NCI-H524 treated with DMSO at 0.1 percent for 48 hours (cell line): ENCODE data around the gene NNMT.

ENCODE experiments used
- DNase-seq: peaks from one replicate; lab custom pipeline; 2025; lab: John Stamatoyannopoulos, UW

Gene NNMT

DNA sequence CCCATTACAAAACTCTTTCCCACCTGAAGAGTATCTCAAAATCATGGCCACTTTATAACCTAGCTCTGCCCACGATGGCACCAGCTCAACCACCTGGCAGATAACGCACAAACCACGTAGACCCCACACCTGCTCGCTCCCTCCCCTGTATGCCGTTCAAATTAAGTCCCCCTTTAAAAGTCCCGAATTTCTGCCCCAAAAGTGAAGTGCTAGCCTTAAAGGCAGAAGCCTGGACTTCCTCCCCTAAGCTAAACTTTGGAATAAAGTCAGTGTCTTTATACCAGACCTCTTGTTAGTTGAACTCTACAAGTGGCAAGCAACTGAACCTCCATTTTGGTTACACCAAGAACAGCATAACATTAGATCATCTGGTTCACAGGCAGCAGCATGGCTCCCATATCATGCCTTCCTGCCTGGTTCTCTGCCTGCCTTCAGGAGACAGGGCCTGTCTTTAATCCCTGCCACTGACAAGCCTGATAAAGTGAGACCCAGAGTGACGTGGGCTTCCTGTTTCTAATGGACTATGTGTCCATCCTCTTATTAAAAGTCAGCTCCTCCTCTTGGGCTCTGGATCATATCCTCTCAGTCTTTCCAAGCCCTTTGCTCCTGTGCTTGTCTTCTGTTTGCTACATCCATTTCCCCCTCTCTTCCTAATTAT is 32.6 kb upstream of the NNMT start:
- DNase-seq = no peak

DNA sequence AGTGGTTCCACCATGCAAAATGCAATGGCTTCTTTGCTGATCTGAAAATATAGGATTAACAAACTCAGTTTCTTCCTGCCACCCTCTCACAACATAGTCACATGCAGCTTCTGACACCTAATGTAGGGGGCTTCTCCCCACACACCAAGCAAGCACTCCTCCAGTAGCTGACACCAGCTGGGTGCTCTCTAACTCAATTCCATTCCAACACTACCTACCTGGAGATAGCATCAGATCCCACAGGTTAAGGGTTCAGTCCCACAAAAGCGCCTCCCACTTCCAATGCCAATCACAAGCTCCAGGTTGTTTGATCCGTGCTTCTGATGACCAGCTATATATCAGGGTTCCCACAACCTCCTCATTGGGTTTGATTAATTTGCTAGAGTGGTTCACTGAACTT is 31.8 kb upstream of the NNMT start:
- no peak for DNase-seq

DNA sequence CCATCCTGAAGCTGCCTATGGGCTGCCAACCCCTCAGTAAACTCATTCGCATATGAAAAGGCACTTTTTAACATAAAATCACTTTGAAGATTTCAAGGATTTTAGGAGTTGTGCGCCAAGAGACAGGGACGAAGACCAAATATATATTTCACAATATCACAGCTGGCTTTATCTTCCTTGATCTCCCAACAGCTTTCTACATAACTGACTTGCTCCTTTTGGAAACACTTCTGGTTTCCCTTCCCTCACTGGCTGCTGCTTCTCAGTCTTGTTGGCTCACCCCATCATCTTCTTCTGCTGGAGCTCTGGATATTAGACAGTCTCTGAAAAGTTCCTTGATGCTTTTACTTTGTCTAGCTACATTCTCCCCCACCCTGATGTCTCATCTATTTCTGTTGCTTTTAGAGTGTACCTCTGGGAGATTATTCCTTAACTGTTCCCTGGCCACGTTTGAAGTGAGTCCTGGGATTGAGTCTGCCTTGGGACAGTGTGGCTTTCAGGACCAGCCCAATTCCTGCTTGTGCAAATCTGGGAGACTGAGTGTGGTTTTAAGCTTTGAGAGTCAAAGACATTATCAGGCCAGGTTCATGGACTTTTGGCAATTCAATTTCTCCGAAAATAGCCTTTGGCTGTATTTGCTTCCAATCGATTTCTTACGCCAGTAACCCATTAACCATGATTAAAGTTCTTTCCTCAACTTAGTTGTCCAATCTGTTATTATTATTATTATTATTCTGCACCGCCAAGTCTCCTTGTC is 30.9 kb upstream of the NNMT start:
- DNase-seq = no peak

DNA sequence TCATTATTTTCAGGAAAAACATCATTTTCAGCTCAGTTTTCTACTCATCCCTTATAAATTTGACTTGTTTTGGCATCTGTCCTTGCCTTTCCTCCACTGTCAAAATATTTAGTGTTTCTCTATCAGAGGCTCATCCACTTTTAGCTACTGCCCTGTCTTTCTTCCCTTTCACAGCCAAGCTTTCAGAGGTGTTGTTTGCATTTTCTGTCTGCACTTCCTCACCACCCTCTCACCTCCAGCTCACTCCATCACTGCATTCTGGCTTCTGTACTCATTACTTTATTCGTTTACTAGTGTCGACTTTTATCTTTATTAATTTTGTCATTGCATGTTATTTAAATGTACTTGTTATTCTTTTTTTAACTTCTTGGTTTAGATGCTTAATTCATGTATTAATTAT is 26.7 kb upstream of the NNMT start:
- DNase-seq = no peak

DNA sequence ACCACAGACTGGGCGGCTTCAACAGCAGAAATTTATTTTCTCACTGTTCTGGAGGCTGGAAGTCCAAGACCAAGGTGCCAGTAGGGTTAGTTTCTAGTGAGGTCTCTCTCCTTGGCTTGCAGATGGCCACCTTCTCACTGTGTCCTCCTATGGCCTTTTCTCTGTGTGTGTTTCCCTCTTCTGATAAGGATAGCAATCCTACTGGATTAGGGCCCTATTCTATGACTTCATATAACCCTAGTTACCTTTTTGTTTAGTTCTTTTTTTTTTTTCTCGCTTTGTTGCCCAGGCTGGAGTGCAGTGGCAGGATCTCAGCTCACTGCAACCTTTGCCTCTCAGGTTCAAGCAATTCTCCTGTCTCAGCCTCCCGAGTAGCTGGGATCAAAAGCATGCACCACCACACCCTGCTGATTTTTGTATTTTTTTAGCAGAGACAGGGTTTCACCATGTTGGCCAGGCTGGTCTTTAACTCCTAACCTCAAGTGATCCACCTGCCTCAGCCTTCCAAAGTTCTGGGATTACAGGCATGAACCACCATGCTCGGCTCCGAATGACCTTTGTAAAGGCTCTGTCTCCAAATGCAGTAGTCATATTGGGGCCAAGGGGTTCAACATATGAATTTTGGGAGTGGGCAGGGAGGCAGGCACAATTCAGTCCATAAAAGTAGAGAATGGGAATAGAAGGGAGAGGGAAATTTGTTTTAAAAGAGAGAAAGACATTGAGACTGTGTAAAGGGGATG is 25.5 kb upstream of the NNMT start:
- DNase-seq = no peak

DNA sequence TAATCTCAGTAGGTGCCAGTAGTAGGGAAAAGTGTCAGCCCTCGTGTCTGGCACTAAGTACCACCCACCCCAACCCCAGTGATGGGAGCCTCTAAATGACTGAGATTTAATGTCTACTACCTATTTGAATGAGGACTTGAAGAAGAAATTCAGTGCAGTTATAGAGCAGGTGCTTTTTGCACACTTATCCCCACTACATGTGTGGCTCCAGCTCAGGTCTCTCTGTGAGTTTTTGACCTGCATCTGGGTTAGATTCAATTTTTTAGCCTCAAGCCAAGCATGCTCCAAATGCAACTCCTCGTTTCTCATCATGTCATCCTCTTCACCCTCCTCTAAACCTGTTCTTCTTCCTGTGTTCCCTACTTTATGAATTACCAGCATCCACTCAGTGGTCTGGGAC is 24.9 kb upstream of the NNMT start:
- no peak for DNase-seq

DNA sequence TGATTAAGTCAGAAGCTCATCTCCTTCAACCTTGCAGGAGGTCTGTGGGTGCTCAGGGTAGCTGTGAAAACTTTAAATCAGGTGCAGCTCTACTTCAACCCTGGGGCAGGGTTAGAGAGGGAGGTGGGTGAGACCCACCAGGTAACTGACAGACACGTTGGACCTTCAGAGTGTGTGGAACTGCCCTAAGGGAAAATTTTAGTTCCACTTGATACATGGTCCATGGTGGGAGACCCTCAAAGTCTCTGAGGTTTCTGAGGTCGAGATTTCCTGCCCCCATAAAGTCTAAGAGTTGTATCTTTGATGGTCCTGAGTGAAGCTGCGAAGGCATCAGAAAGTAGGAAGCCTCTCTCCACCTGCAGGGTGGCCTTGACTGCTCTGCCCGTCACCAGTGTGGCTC is 23.9 kb upstream of the NNMT start:
- no peak for DNase-seq

DNA sequence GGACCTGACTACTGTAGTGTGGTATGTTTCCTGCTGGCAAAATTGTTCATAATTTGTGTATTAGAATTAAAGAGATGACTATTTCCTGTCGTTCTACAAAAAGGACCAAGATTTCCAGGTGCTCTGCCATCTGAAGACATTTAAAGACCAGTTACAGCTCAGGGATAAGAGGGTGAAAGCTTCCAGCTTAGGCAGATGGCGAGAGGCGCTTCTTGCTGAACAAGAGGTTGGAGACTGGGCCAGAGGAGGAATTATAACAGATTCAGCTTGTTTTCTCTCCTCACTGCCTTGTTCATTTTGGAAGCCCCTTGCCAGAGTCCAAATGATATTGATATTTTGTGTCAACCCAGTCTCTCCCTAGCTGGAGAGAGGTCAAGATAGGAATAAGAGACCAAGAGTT is 23.1 kb upstream of the NNMT start:
- peak; percentile 42 for DNase-seq

DNA sequence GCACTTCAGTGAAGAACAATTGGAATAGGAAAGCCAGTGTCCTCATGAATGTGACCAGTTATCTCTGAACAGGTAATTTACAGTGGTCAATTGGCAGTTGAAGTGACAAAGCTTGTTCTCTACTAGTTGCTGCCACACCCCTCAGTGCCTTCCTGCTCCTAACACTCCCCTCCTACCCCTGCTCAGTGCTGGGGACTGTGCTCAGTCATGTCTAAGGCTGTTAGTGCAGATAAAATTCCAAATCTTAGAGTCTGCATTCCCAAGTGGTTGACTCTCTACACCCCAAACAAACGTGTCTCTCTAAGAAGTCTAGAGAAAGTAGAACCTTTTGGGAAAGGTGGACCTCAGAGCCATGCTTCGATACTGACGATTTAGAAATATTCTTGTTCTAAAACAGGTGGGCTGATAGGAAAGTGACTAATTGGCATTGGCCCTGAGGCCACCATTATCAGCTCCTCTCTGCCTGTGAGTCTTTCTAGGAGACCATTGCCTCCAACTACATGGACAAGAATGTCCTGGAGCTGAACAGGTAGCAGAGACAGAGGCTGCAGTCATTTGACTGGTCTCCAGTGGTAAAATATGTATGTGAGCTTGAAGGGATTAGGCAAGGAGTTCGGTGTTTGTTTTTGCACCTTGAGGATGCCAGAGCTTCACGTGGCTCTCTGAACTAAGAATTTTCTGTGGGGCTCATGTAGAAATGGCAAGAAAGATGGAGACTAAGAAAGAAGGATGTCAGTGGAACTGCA is 22.1 kb upstream of the NNMT start:
- no peak for DNase-seq

DNA sequence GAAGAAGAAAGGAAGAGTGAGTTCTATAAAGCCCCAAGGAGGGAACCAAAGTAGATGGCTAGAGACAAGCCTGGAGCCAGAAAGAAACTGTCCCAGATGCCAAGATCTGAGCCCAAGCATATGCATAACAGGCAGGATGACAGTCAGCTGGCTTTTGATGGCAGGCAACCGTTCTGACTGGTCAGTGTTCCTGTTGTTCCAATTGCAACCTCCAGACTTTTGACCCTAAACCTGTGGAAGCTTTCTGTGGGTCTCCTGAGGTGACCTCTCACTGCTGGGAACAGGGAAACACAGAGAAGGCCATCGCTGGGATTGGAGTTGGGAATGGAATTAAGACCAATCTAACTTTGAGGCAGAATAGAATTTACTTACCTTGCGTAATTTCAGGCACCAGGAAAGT is 21.6 kb upstream of the NNMT start:
- no peak for DNase-seq

DNA sequence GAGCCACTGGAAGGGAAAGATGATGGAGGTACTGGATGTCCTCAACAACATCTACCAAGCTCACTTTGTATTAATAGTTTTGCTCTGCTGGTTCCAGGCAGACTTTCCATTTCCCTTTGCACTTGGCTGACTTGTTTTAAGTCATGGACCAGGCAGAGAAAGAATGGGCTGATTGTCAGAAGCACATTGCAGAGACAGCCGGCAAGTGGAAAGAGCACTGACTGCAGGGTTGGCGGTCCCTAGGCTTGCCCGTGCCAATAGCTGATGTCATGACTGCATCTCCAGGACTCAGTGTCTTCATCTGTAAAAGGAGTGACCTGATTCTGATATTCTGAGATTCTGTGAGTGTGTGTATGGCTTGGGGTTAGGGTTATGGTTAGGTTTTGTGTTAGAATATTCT is 20.9 kb upstream of the NNMT start:
- no peak for DNase-seq

DNA sequence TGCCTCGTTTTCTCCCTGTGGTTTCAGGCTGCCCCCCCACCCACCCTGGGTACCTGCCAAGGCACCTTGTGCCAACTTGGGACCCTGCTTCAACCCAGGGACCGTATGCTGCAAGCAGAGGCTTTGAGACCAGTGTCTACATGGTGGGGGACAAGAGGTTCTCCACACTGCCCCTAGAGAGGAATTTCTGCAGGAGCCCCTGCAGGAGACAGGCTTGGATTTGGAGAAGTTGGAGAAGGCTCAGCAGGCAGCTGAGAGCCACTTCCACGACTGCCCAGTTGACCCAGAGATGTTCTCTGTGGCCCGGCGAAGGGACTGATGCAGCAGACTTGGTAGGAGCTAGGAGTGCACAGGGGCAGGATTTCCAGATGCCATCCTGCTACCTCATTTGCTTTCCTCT is 20.1 kb upstream of the NNMT start:
- DNase-seq = no peak

DNA sequence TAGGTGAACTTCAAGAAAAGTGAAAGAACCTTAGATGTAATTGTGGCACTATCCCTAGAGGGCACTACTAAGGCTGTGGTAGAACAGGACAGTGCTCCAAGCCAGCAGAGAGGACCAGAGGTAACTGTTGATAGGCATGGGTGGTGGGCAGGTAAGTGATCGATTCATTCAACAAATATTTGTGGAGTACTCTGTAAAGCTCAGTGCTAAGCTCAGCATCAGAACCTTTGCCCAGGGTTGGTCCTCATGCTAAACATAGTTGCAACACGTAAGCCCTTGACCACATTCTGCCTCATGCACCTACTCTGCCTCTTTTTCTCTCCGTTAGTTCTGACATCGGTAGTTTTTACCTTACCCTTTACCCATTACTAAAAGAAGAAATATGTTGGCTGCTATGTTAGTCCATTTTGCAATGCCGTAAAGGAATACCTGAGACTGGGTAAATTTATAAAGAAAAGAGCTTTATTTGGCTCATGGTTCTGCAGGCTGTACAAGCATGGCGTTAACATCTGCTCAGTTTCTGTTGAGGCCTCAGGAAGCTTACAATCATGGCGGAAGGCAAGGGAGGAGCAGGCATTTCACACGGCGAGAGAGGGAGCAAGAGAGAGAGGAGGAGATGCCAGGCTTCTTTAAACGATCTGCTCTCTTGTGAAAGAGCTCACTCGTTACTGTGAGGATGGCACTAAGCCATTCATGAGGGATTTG is 18.4 kb upstream of the NNMT start:
- no peak for DNase-seq

DNA sequence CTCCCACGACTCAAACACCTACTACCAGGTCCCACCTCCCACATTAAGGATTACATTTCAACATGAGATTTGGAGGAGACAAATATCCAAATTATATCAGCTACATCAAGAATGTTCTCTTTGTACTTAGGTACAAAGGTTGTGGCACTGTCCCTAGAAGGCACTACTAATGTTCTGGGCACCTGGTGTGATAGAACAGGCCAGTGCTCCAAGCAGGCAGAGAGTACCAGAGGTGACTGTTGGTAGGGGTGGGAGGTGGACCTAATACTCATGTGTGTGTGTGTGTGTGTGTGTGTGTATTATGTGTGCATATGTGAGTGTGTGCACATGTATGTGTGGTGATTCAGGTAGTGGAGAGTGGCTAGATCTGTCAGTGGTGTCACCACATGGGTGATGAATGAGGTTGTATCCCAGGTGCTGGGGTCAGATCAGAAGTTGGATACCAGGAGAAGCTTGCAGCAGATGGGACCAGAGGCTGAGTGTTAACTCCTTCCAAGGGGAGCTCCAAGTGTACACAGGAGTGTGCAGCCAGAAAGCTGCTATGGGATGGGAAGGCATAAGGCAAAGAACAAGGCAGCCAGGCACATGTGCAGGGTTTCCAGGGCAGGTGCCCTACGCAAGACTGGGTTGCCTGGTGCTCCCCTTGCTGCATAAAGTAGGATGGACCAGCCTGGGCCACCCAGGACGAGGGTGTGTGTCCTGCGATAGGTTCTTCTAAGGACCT is 17.7 kb upstream of the NNMT start:
- DNase-seq = no peak

DNA sequence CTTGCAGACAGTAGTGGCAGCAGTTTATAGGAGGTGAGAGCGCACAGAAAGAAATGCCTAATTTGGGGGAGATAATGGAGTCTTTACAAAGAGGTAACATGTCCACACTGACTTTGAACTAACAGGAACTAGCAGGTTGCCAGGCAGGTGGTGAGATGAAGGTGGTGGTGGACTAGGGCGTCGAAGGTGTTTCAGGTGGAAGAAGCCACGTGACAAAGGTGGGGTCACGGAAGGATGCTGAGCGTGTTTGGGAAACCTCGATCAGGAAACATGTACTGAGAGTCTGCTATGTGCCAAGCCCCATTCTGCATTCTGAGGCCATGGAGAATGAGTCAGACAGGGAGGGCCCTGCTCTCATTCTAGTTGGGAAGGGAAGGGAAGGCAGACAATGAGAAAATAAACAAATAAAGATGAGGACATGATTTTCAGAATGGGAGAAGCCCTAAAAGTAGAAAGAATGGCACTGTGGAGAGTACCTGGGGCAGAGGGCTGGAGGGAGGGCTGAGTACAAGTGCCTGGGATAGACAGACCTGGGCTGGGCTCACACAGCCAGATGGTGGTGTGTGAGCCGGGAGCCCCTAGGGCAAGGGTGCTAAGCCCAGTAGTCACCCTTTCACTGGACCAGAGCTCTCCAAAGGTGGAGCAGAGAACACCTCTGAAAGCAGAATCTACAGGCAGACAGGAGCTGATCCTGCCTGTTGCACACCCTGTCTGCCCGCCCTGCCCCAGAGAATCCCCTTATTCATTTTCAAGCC is 16.2 kb upstream of the NNMT start:
- no peak for DNase-seq

DNA sequence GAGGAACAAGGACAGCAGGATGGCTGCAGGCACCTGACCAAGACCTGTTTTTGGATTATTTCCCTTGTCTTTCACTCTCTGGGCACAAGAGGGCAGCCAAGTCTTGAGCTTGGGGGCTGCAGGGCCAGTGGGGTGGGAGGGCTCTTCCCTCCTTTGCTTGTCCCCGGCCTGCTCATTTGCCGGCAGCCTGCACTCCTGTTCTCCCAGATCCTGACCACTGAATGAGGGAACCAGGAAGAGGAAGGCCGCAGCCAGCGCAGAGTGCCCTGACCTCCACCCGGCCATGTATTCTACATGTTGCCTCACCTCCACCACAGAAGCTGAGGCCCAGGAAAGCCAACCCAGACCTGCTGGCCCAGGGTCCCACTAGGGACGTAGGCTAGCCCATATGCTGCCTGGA is 15.5 kb upstream of the NNMT start:
- DNase-seq = no peak

DNA sequence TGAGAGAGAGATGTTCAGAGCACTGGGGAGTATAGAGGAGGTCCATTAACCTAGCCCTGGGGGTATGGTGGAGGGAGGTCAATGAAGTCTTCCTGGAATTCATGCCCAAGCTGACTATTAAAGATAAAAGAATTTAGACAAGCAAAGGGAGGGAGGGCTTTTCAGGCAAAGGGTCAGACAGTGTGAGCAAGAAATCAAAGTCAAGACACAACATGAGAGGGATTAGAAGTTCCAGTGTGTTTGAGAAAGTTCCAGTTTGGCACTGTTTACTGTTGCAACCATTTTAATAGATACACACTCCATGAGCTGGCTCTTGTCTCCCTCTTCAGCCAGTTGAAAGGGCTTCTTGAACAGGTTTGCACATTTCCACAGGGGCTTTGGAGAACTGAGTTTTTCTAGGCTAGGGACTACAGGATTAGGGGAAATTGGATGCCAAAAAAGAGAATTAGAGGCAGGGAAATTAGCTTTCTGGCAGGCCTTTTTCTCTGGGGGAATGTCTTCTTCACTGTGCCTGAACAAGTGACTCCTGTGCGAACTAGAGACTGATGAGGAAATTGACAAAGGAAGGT is 14.7 kb upstream of the NNMT start:
- no peak for DNase-seq

DNA sequence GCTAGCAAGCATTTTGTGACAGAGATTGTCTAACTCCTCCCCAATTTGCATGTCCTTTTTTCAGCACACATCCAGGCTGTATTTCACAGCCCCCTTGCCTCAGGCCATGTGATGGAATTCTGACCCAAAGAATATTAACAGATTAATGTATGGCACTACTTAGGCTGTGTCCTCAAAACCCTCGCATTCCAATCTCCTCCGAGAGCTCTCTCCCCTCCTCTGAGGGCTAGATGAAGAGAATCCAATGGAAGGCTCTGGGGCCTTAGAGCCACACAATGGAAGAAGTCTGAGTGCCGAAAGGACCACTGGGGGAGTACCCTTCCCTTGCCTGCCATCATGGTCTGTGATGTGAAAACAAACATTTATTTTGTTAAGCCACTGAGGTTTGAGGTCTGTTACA is 13.7 kb upstream of the NNMT start:
- no peak for DNase-seq

DNA sequence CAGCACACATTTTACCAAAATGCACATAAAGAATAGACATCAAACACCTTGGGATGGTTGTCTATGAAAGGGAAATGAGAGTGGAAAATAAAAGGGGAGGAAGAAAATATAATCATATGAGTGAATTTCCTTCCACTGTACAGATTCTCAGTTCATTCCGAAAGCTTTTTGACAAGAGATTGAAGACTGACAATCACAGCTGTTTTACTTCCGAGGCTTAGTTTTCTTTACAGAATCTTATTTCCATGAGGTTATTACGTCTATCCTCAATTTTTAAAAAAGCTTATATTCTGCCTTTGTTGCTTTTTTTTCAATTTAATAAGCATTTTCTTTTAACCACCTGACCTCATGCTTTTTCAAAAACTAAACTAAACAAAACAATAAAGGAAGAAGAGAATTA is 12.8 kb upstream of the NNMT start:
- no peak for DNase-seq

DNA sequence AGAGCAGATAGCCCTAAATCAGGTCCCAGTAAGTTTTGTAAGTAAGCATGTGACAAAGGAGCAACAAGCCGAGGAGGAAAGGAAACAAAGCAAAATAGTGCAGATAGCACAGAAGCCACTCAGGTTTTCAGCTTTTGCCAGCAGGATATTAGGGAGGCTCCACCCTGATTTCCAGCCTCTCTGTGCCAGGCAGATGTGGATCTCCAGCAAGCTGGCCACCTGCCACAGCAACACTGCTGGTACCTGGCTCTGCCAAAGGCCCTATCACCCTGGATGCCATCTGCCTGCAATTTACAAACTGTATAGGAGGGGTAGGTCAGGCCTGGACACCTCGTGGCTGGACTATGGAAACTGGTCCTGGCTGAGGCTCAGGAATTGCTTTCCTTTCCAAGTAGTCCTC is 12.2 kb upstream of the NNMT start:
- DNase-seq = no peak
